Activated CD4-positive, alpha-beta T cell treated with anti-CD3 and anti-CD28 coated beads, Interleukin-2, amount 10 ng/mL, durations not matched to agents 24 days and 14 days (primary cell): ENCODE data around the gene GLB1L2. TPM values are rescaled to one million over a fixed set of nuclear protein-coding genes. Genes with fewer than 3 reads are reported as not detected.

ENCODE experiments used
- DNase-seq: peaks from one replicate; pipeline ENCODE4 v3.0.0; 2022
- H3K27ac Mint-ChIP-seq: one replicate; pipeline ENCODE4 v1.8.0; 2022; ENCODE audit warnings: mild to moderate bottlenecking, mixed read lengths
- H3K27me3 Mint-ChIP-seq: one replicate; pipeline ENCODE4 v1.8.0; 2022; ENCODE audit warnings: mixed read lengths
- H3K36me3 Mint-ChIP-seq: one replicate; pipeline ENCODE4 v1.8.0; 2022; ENCODE audit warnings: low read depth, mild to moderate bottlenecking, mixed read lengths
- H3K4me1 Mint-ChIP-seq: one replicate; pipeline ENCODE4 v1.8.0; 2021; ENCODE audit warnings: mixed read lengths
- H3K4me3 Mint-ChIP-seq: one replicate; pipeline ENCODE4 v1.8.0; 2022; ENCODE audit warnings: mild to moderate bottlenecking, moderate library complexity, mixed read lengths
- H3K9me3 Mint-ChIP-seq: one replicate; pipeline ENCODE4 v1.8.0; 2021; ENCODE audit warnings: mixed read lengths
- intact Hi-C: fragments of 100-400 bp; cut with micrococcal nuclease; formaldehyde crosslinking; loops from one replicate; pipeline ENCODE4 v1.15.1; 2023
- total RNA-seq: library from RNA; stranded (reverse); gene quantifications from 2 replicates; pipeline ENCODE4 v1.2.3, GENCODE V29; 2022

The GLB1L2 gene
- total RNA-seq, 1 donor from 2014 or later = 11.2 TPM

DNA sequence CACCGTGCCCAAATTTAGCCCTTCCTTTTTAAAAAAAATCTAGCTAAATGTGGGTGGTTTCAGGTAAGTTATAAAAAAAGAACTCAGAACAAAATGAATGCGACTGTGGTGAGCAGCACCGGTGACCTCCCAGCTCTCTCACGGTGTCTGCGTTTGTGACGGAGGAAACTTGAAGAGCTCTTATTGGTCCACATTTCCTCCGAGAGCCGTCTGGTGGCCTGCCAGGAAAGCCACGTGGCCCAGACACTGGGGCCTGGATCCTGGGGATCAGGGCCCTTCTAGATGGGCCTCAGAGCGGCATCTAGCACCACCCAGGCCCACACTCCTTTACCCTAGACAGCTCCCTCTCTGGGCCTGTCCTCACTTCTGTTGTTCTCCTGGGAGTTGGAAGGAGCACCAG lies 40.7 kb downstream of the GLB1L2 start:
- H3K36me3 Mint-ChIP-seq = no peaks in the 10 kb centered on the region
- H3K27ac Mint-ChIP-seq = no peak overlapping the region
- H3K9me3 Mint-ChIP-seq = no peaks in the 10 kb centered on the region
- DNase-seq = no peak
- no peak overlapping the region for H3K4me3 Mint-ChIP-seq
- intact Hi-C loops = no loop called here
- H3K4me1 Mint-ChIP-seq = no peaks in the 10 kb centered on the region
- no peaks in the 10 kb centered on the region for H3K27me3 Mint-ChIP-seq

GRCh38 chr11:134372961-134373360 lies 41.2 kb downstream of the GLB1L2 start:
- Mint-ChIP-seq H3K36me3 (no peaks in the 10 kb centered on the region), H3K4me3 (no peak overlapping the region), H3K27me3 (no peaks in the 10 kb centered on the region), H3K4me1 (no peaks in the 10 kb centered on the region), H3K27ac (no peak overlapping the region), H3K9me3 (no peaks in the 10 kb centered on the region)
- no peak for DNase-seq
- intact Hi-C loops = no loop called here

GRCh38 chr11:134373591-134374052 lies 41.8 kb downstream of the GLB1L2 start:
- Mint-ChIP-seq H3K27me3 (no peaks in the 10 kb centered on the region), H3K27ac (no peak overlapping the region), H3K4me1 (no peaks in the 10 kb centered on the region), H3K4me3 (no peak overlapping the region), H3K36me3 (no peaks in the 10 kb centered on the region), H3K9me3 (no peaks in the 10 kb centered on the region)
- DNase-seq = no peak
- intact Hi-C loops = no loop called here

- H3K36me3 Mint-ChIP-seq = no peaks in the 10 kb centered on the region
- intact Hi-C loops = no loop called here
- no peaks in the 10 kb centered on the region for H3K4me1 Mint-ChIP-seq
- no peak for DNase-seq
- H3K27ac Mint-ChIP-seq = no peak overlapping the region
- H3K27me3 Mint-ChIP-seq = no peaks in the 10 kb centered on the region
- H3K9me3 Mint-ChIP-seq = no peaks in the 10 kb centered on the region
- no peak overlapping the region for H3K4me3 Mint-ChIP-seq
These were observed 42.4 kb downstream of the GLB1L2 start for GRCh38 chr11:134374171-134374570.

DNA sequence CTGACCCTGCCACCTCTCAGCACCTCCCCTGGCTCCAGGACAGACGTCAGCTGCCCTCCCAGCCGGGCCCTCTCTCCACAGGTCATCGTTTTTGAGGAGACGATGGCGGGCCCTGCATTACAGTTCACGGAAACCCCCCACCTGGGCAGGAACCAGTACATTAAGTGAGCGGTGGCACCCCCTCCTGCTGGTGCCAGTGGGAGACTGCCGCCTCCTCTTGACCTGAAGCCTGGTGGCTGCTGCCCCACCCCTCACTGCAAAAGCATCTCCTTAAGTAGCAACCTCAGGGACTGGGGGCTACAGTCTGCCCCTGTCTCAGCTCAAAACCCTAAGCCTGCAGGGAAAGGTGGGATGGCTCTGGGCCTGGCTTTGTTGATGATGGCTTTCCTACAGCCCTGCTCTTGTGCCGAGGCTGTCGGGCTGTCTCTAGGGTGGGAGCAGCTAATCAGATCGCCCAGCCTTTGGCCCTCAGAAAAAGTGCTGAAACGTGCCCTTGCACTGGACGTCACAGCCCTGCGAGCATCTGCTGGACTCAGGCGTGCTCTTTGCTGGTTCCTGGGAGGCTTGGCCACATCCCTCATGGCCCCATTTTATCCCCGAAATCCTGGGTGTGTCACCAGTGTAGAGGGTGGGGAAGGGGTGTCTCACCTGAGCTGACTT lies 43.2 kb downstream of the GLB1L2 start:
- Mint-ChIP-seq H3K36me3 (no peaks in the 10 kb centered on the region), H3K27ac (no peak overlapping the region), H3K9me3 (no peaks in the 10 kb centered on the region), H3K4me3 (no peak overlapping the region), H3K4me1 (no peaks in the 10 kb centered on the region), H3K27me3 (no peaks in the 10 kb centered on the region)
- DNase-seq = no peak
- intact Hi-C loops = no loop called here

GRCh38 chr11:134376150-134376921 lies 44.5 kb downstream of the GLB1L2 start:
- no peaks in the 10 kb centered on the region for H3K36me3 Mint-ChIP-seq
- no peaks in the 10 kb centered on the region for H3K27me3 Mint-ChIP-seq
- H3K4me1 Mint-ChIP-seq = no peaks in the 10 kb centered on the region
- H3K9me3 Mint-ChIP-seq = no peaks in the 10 kb centered on the region
- no peak overlapping the region for H3K27ac Mint-ChIP-seq
- H3K4me3 Mint-ChIP-seq = no peak overlapping the region
- intact Hi-C loops = no loop called here
- no peak for DNase-seq

DNA sequence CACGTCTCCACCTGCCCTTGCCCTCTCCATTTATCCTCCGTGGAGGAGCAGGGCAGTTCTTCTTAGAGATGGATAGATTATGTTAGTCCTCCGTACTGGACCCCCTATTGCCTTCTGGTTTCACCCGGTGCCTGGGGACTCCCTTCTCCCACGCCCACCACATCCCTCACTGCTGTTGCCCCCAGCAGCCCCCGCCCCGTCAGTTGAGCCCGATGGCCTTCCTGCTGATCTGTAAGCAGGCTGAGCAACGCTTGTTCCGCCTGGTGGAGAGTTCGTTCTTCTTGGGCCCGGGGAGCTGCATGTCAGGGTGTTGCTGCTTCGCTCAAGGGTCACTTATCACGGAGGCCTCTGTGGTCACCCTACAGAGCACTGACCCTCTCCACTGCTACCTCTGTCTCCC lies 46.1 kb downstream of the GLB1L2 start:
- intact Hi-C loops = no loop called here
- no peak for DNase-seq
- H3K36me3 Mint-ChIP-seq = no peaks in the 10 kb centered on the region
- no peaks in the 10 kb centered on the region for H3K27me3 Mint-ChIP-seq
- no peak overlapping the region for H3K4me3 Mint-ChIP-seq
- H3K27ac Mint-ChIP-seq = no peak overlapping the region
- no peaks in the 10 kb centered on the region for H3K4me1 Mint-ChIP-seq
- H3K9me3 Mint-ChIP-seq = no peaks in the 10 kb centered on the region

- Mint-ChIP-seq H3K27me3 (no peaks in the 10 kb centered on the region), H3K4me1 (no peaks in the 10 kb centered on the region), H3K4me3 (no peak overlapping the region), H3K27ac (no peak overlapping the region), H3K9me3 (no peaks in the 10 kb centered on the region), H3K36me3 (no peaks in the 10 kb centered on the region)
- DNase-seq = no peak
- intact Hi-C loops = no loop called here
These were observed 47.5 kb downstream of the GLB1L2 start for GRCh38 chr11:134379241-134379640.

GRCh38 chr11:134380229-134380628 lies 48.4 kb downstream of the GLB1L2 start:
- H3K4me3 Mint-ChIP-seq = no peak overlapping the region
- peaks cover 1% of the 10 kb centered on the region for H3K27me3 Mint-ChIP-seq
- H3K36me3 Mint-ChIP-seq = no peaks in the 10 kb centered on the region
- no peaks in the 10 kb centered on the region for H3K4me1 Mint-ChIP-seq
- intact Hi-C loops = no loop called here
- DNase-seq = no peak
- no peaks in the 10 kb centered on the region for H3K9me3 Mint-ChIP-seq
- H3K27ac Mint-ChIP-seq = no peak overlapping the region

DNA sequence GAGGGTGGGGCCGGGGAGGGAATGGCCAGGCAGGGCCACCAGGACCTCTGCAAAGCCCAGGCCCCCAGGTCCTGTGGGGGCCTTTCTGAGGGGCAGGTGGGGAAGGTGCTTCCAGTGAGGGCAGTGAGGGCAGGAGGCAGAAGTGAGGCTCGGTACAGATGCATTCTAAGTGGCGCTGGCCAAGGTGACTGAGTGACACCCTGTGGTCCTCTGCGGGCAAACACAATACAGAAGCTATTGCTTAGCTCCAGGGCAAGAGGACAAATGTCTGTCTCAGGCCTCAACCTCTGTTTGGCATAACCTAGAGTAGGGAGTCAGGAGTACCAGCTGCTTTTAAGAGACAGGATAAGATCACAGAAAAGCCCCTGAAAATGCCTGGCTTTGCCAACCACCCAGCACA lies 49.0 kb downstream of the GLB1L2 start:
- no peak for DNase-seq
- no peaks in the 10 kb centered on the region for H3K36me3 Mint-ChIP-seq
- peaks cover under 1% of the 10 kb centered on the region for H3K4me1 Mint-ChIP-seq
- H3K27me3 Mint-ChIP-seq = peaks cover 2% of the 10 kb centered on the region
- intact Hi-C loops = no loop called here
- H3K9me3 Mint-ChIP-seq = no peaks in the 10 kb centered on the region
- H3K27ac Mint-ChIP-seq = no peak overlapping the region
- H3K4me3 Mint-ChIP-seq = no peak overlapping the region

- H3K9me3 Mint-ChIP-seq = no peaks in the 10 kb centered on the region
- peaks cover 2% of the 10 kb centered on the region for H3K27me3 Mint-ChIP-seq
- H3K4me1 Mint-ChIP-seq = peaks cover 15% of the 10 kb centered on the region
- no peak overlapping the region for H3K27ac Mint-ChIP-seq
- no peaks in the 10 kb centered on the region for H3K36me3 Mint-ChIP-seq
- no peak for DNase-seq
- intact Hi-C loops = no loop called here
- no peak overlapping the region for H3K4me3 Mint-ChIP-seq
These were observed 50.5 kb downstream of the GLB1L2 start for GRCh38 chr11:134382257-134382656.

DNA sequence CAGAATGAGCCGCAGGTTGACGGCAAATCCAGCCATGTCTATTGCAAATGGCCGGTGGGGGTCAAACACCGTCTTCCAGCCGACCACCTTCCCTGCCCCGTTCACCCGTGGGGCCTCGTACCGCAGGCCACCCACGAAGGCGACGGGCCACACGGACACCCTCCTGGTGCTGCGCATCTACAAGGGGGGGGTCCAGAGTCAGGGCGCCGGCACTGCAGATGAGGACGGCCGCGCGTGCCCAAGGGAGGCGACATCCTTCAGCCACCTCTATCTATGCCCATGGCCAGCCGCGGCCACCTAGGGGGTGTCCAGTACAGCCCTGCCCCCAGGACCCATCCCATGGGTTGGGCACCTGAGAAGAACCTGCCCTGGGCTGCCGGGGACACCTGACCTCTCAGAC lies 51.0 kb downstream of the GLB1L2 start:
- no peak overlapping the region for H3K27ac Mint-ChIP-seq
- H3K36me3 Mint-ChIP-seq = no peaks in the 10 kb centered on the region
- H3K27me3 Mint-ChIP-seq = peaks cover 2% of the 10 kb centered on the region
- peaks cover 18% of the 10 kb centered on the region for H3K4me1 Mint-ChIP-seq
- no peak for DNase-seq
- H3K4me3 Mint-ChIP-seq = no peak overlapping the region
- H3K9me3 Mint-ChIP-seq = no peaks in the 10 kb centered on the region
- intact Hi-C loops = no loop called here

GRCh38 chr11:134383576-134384221 lies 51.9 kb downstream of the GLB1L2 start:
- peaks cover 18% of the 10 kb centered on the region for H3K4me1 Mint-ChIP-seq
- no peaks in the 10 kb centered on the region for H3K9me3 Mint-ChIP-seq
- no peak overlapping the region for H3K4me3 Mint-ChIP-seq
- H3K36me3 Mint-ChIP-seq = no peaks in the 10 kb centered on the region
- H3K27me3 Mint-ChIP-seq = peaks cover 2% of the 10 kb centered on the region
- DNase-seq = no peak
- intact Hi-C loops = no loop called here
- H3K27ac Mint-ChIP-seq = no peak overlapping the region

GRCh38 chr11:134384406-134384805 lies 52.6 kb downstream of the GLB1L2 start:
- Mint-ChIP-seq H3K4me1 (peaks cover 19% of the 10 kb centered on the region), H3K27ac (no peak overlapping the region), H3K9me3 (no peaks in the 10 kb centered on the region), H3K36me3 (no peaks in the 10 kb centered on the region), H3K27me3 (peaks cover 2% of the 10 kb centered on the region), H3K4me3 (no peak overlapping the region)
- no peak for DNase-seq
- intact Hi-C loops = no loop called here
